GM21367 (cell line): ENCODE data around the gene GRK6.
"Not testable (repeated sequence)": the region's sequence is repeated elsewhere in the genome, so short reads cannot be mapped to it uniquely, and the experiment has no call there.

ENCODE experiments used
- ATAC-seq: cut with Tn5 transposase; IDR thresholded peaks from one replicate; pipeline ENCODE4 v1.9.1; 2021; ENCODE audit not compliant: unreplicated experiment

The GRK6 gene

DNA sequence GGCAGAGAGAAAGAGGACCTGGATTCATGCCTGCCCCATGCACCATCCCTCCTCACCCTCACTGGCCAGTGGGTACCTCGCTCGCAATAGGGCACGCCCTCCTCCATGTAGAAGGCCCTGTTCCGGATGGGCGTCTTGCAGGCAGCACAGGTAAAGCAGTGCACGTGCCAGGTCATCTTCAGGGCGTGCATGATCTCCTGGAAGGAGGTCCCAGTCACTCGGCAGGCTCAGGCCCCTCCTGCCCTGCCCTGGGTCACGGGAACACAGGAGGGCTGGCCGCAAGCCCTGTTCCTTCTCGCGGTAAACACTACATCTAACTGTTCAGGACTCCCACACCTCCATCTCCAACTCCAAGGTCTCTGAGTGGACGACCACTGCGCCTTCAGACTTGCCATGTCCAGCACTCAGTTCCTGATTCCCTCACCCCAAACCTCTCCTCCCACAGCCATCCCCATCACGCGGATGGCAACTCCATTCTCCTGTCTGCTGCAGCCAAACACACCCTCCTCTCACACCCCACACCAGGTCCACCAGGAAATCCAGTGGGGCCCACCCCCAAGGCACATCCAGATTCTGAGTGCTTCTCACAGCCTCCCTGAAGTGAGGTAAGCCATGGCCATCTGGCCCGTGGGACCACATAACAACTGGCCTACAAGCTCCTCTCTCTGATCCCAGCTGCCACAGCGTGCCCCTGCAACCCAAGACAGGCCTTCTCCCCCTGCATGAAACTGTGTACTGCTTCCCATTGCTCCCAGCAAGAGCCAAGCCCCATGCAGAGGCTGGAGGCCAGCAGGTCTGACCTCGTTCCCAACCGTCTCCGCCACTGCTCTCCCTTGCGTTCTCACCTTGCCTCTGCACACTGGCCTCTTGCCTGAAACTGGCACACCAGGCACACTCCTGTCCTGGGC, 57.8 kb downstream of the GRK6 start:
- no peak for ATAC-seq

DNA sequence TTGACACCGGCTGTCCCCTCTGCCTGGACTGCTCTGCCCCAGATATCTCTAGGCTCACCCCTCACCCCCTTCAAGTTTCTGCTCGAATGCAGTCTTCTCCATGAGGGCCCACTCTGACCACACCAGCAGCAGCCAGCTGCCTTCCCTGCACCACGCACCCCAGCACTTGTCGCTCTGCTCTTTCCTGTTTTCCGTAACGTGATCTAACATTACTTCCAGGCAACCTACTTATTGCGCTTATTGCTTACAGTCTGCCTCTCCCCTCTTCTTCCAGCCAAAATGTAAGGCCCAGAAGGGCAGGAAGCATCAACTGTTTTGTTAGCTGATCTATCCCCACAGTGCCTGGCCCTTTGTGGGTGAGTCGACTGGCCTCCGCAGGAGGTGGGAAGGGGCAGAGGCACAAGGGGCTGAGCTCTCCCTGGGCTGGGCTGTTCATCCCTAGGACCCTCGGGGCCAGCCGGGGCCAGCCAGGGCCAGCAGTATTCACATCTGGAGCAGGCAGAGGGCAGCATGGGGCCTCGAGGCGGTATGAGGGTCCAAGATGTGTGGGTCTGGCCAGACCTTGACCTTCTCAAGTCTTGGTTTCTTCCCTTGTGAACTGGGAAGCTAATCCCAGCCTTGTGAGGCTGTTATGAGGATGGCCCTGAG, 58.5 kb downstream of the GRK6 start:
- no peak for ATAC-seq

DNA sequence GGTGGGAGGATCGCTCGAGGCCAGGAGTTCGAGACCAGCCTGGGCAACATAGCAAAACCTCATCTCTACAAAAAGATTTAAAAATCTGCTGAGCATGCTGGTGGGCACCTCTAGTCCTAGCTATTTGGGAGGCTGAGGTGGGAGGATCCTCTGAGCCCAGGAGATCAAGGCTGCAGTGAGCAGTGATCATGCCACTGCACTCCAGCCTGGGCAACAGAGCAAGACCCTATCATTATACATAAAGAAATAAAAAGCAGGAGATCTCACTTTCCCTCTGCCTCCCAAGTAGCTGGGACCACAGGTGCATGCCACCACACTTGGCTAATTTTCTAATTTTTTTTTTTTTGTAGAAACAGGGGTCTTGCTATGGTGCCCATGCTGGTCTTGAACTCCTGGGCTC, 59.3 kb downstream of the GRK6 start:
- not testable (repeated sequence) for ATAC-seq

DNA sequence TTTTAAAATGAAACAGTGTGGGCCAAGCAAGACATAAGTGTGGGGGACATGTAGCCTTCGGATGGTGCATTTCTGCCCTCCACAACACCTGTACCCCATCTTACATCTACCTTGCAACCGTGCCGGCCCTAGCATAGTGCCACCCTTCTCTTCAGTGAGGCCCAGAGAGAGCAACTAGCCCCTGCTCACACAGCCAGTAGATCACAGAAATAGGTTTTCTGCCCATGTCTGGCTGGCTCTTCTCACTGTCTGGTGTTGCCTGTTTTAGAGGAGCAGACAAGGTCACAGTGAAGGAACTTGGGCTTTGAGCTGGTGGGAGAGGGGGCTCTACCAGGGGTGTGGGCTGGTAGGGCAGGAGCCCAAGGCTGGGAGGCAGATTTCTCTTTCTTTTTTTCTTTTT, 59.8 kb downstream of the GRK6 start:
- ATAC-seq = no peak

DNA sequence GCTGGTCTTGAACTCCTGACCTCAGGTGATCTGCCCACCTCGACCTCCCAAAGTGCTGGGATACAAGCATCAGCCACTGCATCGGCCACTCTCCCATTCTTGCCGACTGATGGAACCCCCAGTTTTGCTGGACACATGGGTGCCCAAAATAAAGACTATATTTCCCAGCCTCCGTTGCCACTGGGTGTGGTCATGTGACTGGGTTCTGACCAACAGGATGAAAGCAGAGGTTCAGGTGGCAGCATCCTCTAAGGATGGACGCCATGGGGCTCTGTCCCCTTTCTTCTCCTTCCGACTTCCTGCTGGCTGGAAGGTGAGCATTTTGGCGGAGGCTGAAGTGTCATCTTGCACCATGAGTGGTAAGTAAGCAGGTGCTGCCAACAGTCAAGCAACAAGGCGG, 60.7 kb downstream of the GRK6 start:
- ATAC-seq = no peak

DNA sequence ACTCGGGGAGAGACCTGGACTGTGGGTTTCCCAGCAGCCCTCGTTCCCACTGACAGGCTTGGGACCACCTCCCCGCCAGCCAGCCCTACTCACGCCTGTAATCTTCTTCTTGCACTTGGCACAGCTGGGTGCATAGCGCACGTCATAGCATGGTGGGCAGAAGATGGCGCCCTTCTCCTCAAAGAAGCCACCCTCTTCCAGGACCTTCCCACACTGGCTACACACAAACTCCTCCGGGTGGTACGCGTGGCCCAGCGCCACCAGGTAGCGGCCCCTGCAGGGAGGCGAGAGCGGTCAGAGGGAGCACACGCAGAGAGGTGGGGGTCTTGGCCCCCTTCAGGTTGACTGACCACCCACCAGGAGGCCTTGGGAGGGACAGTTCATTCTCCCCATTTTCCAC, 61.5 kb downstream of the GRK6 start:
- ATAC-seq = no peak

DNA sequence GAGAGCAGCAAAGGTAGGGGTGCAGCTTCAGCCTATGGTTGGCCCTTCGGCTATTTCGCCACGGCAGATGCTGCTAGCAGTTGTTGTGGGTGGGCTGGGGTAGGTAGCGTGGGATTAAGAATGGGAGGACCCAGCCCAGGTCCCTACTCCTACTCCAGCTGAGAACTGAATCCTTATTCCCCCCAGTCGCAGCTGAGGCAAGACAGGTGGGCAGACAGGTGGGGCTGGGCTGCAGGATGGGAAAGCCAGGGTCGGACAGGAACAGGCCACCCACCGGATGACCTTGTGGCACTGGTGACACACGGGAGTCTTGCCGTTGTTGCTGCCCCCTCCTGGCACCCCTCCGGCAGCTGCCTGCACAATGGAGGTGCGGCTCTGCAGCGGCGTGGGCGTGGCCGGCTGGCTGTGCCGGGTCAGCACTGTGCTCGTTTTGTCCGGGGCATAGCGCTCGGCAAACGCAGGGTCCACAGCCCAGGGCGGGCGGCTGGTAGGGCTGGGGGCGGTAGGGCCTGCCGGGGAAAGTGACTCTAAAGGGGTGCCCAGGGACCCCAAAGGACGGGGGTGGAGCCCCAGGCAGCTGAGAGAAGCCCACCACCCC, 62.7 kb downstream of the GRK6 start:
- ATAC-seq = no peak

DNA sequence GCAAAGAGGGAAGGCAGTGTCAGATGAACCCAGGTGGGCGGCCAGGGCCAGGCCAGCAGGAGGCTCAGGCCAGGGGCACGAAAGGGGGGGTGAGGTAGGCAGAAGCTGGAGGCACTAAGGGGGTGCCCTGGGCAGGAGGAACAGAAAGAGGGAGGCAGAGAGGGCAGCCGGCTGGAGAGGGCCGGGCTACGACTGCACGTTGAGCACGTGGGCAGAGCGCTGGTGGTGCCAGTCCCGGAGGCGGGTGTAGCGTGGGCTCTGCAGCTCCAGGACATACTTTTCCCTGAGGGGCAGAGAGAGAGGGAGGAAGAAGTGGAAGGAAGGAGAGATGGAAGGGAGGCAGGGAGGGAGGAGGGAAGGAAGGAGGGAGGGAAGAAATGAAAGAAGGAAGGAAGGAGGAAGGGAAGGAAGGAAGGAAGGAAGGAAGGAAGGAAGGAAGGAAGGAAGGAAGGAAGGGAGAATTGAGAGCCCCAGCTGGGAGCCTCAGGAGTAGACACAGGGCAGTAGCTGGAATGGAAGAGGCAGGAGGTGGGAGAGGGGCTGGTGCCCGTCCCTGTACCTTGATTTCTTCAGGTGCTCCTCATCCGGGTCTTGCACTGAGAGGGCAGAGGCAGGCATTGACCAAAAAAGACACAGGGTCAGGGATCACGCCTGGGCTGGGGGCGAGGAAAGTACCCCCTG, 64.0 kb downstream of the GRK6 start:
- no peak for ATAC-seq

DNA sequence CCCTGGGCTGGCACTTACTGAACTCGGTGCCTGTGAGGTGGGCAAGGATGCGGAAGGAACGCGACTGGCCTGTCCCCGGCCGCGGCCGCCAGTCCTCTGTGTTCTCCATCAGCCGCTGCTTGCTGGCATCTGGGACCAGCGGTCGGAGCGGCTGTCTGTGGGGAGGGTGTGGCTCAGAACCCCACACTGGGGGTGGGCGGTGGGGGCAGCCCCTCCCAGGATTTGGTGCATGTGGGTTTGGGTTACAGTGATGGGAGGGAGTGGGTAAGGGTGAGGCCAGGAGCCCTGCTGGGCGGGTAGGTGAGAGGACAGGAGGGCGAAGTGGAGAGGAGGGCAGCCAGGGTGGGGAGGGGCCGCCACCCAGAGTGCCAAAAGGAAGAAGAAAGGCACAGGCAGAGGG, 64.5 kb downstream of the GRK6 start:
- ATAC-seq = no peak

DNA sequence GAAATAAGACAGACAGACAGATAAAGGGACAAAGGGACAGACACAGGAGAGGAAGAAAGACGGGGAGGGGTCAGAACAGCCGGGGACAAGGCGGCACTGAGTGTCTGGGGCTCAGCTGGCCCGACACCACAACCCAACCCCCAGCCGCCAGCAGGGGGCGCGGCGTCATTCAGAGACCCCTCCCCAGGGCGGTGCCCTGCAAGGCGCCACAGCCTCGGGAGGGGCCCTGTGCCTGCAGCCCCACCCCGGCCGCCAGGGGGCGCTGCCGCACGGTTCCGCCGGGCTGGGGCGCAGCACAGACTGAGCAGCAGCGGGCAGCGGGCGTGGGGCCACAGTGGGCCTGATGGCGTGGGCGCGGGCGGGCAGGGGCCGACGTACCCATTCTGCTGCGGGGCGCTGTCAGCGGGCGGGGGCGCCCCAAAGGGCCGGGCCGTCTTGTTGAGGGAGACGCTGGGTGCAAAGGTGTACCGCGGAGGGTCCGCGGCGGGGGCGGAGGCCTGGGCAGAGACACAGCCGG, 65.0 kb downstream of the GRK6 start:
- no peak for ATAC-seq

DNA sequence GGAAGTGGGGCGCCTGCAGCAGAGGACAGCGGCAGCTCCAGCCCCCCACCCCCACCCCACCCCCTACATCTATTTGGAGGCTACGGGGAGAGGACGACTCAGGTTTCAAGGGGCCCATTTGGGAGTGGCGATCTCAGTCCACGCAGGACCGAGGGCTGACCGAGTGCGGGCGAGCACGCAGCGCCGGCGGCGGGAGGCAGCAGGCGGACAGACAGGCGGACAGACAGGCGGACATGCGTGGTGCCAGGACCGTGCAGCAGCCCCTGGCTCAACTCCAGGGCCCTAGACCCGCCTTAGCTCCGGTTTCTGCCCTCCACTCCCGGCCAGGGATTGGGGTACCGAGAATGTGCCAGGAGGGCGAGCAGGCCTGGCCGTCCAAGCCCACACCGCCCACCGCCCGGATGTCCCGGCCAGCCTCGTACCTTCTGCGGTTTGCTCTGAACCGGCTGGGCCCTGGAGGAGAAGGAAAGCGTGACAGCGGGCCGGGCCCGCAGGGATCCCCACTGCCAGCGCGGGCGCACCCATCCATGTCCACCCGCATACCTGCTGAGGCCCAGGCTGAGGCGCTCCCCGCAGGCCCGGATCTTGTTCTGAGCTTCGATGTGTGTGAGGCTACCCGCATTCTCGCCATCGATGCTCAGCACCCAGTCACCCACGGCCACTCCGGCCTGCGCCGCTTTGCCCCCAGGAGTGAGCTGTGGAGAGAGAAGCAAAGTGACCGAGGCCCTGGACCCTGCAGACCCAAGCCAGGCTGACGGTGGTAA, 65.7 kb downstream of the GRK6 start:
- no peak for ATAC-seq
